Gastroesophageal sphincter (tissue), 4 donors: ENCODE measurements around the gene RAET1G. TPM values are rescaled to one million over a fixed set of nuclear protein-coding genes. Genes with fewer than 3 reads are reported as not detected.
A peak's percentile ranks its signal among the peaks of the same experiment; 100 is the strongest.

Source experiments
- ATAC-seq: fragments of 150-250 bp; one replicate; pipeline ENCODE4 v1.9.1; 2016; ENCODE audit warnings: mild to moderate bottlenecking, moderate library complexity
- H3K27ac ChIP-seq, 4 donors: fragments of 200-600 bp; sonication (generic) in 3 of 4; 1 replicate in 3 of 4; 2 replicates in 1 of 4; pipeline ENCODE4 v1.5.1; 2016 to 2019
- H3K27me3 ChIP-seq: fragments of 200-600 bp; sonication (generic); one replicate; pipeline ENCODE4 v1.5.1; 2019
- H3K36me3 ChIP-seq, 2 donors: fragments of 200-600 bp; sonication (generic); one replicate each; pipeline ENCODE4 v1.5.1; 2019; ENCODE audit warnings: control low read depth in 1 of 2
- H3K4me1 ChIP-seq, 3 donors: fragments of 200-600 bp; sonication (generic); 1 replicate in 2 of 3; 2 replicates in 1 of 3; pipeline ENCODE4 v1.5.1; 2016 to 2019; ENCODE audit warnings: control low read depth in 2 of 3
- H3K4me3 ChIP-seq, 2 donors: fragments of 200-600 bp; sonication (generic); one replicate each; pipeline ENCODE4 v1.5.1; 2019; ENCODE audit warnings: mild to moderate bottlenecking in 1 of 2, moderate library complexity in 1 of 2
- H3K9me3 ChIP-seq, 3 donors: fragments of 200-600 bp; sonication (generic); one replicate each; pipeline ENCODE4 v1.5.1; 2017 to 2019; ENCODE audit warnings: control low read depth in 2 of 3
- EP300 ChIP-seq: sonication (generic); formaldehyde crosslinking; IDR thresholded peaks from one replicate; pipeline ENCODE4 v1.6.1; 2017; ENCODE audit warnings: antibody characterized with exemption, mild to moderate bottlenecking
- POLR2A ChIP-seq, 2 donors: fragments of 450-650 bp; IDR thresholded peaks; one replicate each; pipeline ENCODE4 v1.6.1; 2017; ENCODE audit warnings: antibody characterized with exemption in 2 of 2, mild to moderate bottlenecking in 2 of 2, moderate library complexity in 1 of 2
- POLR2AphosphoS5 ChIP-seq: sonication (generic); formaldehyde crosslinking; IDR thresholded peaks from one replicate; pipeline ENCODE4 v1.6.1; 2017; ENCODE audit warnings: antibody characterized with exemption
- WGBS, 2 donors: methylation state at CpG; one replicate each; pipeline ENCODE4 v1.1.5; 2018; ENCODE audit warnings: low coverage in 1 of 2; 5-methylcytosine and 5-hydroxymethylcytosine counted together
- total RNA-seq, 4 donors: library from RNA; depleted of rRNA; stranded (reverse); fragments of >200 nt; gene quantifications; one replicate each; pipeline ENCODE4 v1.1.0, GENCODE V29; 2016
- TF ChIP-seq, protein P1 (sequence below), 4 experiments: fragments of 200-600 bp in 2 of 4; fragments of 450-650 bp in 2 of 4; sonication (generic) in 1 of 4; IDR thresholded peaks; one replicate each; pipeline ENCODE4 v1.5.1; 2017 to 2019; ENCODE audit warnings: antibody characterized with exemption in 4 of 4, mild to moderate bottlenecking in 2 of 4, moderate library complexity in 2 of 4

The RAET1G gene
- total RNA-seq, 4 donors from 2014 or later, result 1.4 TPM; not detected in 3

DNA sequence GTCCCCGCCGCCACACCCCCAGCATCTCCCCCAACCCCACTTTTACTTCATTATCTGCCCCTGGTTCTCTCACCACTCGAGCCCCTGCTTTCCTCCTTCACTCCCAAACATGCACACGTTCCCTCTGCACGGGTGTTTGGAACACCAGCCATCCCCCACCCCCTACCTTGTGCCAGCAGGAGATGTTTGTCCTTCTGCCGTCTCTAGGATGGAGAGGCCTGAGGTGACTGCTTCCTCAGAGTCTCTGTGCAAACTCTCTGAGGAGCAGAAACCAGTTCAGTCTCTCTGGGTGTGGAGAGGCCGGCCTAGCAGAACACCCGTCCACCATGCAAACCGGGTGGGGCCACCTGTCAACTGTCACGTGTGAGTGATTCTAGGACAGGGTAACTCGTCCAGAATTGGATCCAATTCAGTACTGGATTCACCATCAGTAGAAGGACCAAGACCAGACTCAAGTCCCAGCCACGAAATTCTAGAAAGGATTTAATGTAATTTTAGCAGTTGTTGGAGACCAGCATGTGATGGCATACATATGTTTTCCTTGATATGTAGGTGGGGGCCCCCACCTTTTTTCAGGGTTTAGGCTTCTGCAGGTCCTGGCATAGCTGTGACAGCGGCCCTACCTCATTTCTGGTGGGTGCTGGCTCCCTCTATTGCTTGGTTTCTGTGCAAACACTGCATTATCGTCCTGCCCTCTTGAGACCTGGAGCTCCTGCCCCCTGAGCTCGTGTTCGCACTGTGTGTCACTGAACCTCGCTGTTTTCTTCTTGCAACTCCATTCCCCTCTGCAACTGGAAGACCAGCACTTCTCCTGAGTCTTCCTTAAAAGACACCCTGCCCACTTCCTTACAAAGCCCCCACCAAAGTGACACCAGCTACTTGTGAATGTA is 24.8 kb downstream of the RAET1G start, which contains the start of gene RAET1E:
Gene RAET1E, minus strand, starts transcription at position 259 of the 890 bp plus-strand sequence. CDS start 7,212 bp downstream, outside the sequence.
- TF ChIP-seq EP300 (no peak), POLR2A (IDR thresholded peaks at IDR 0.05) (no peak), POLR2AphosphoS5 (no peak)
- TF ChIP-seq, protein P1, sequence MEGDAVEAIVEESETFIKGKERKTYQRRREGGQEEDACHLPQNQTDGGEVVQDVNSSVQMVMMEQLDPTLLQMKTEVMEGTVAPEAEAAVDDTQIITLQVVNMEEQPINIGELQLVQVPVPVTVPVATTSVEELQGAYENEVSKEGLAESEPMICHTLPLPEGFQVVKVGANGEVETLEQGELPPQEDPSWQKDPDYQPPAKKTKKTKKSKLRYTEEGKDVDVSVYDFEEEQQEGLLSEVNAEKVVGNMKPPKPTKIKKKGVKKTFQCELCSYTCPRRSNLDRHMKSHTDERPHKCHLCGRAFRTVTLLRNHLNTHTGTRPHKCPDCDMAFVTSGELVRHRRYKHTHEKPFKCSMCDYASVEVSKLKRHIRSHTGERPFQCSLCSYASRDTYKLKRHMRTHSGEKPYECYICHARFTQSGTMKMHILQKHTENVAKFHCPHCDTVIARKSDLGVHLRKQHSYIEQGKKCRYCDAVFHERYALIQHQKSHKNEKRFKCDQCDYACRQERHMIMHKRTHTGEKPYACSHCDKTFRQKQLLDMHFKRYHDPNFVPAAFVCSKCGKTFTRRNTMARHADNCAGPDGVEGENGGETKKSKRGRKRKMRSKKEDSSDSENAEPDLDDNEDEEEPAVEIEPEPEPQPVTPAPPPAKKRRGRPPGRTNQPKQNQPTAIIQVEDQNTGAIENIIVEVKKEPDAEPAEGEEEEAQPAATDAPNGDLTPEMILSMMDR (IDR thresholded peaks at IDR 0.05), result no peak
- peaks cover 15 to 39% (median 28%) of the 10 kb centered on the region in 3 donors for H3K4me1 ChIP-seq
- H3K27me3 ChIP-seq, result no peaks in the 10 kb centered on the region
- WGBS, 2 donors, result 77% methylated on average over 10 of the region's 17 CpGs; no CpG with 5 or more reads in 1 of the 2 donors
- ATAC-seq, result no peak
- H3K36me3 ChIP-seq, result no peaks in the 10 kb centered on the region
- H3K27ac ChIP-seq, result peak within 1 kb of the TSS; percentile 73 to 83 (median 75)
- H3K4me3 ChIP-seq, result peak within 1 kb of the TSS; percentile 37 to 41
- no peaks in the 10 kb centered on the region for H3K9me3 ChIP-seq

DNA sequence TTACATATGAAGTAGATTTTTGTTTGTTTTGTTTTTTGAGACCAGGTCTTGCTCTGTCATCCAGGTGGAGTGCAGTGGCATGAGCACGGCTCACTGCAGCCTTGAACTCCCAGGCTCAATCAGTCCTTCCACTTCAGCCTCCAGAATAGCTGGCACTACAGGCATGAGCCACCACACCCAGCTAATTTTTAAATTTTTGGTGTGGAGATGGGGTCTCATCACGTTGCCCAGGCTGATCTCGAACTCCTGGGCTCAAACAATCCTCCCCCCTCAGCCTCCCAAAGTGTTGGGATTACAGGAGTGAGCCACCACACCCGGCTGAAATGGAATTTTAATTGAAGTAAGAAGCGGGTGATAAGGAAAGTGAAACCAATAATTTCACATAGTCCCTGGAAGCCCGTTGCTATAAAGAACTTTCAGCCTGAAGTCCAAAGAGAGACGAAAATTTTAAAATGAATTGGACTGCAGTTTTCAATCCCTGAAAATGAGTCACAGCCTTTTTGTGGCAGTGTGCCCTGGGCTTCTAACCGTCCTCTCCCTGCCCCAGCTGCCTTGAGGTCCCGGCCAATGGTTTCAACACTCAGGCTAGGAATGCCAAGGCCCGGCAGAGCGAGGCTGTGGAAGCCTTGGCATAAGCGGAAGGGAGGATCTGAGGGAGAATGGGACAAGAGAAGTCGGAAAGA is 25.8 kb downstream of the RAET1G start:
- peak overlapping the region; percentile 37 to 41 for H3K4me3 ChIP-seq
- 20 to 36% methylated on average over 6 to 12 of the region's 13 CpGs for WGBS, 2 donors
- peaks cover 15 to 39% (median 28%) of the 10 kb centered on the region in 3 donors for H3K4me1 ChIP-seq
- no peaks in the 10 kb centered on the region for H3K36me3 ChIP-seq
- ATAC-seq, result peak; percentile 96
- H3K27ac ChIP-seq, result peak overlapping the region; percentile 73 to 83 (median 75)
- H3K27me3 ChIP-seq, result no peaks in the 10 kb centered on the region
- no peaks in the 10 kb centered on the region for H3K9me3 ChIP-seq
- TF ChIP-seq EP300, result no peak
- peak; percentile 87 for TF ChIP-seq POLR2AphosphoS5
- TF ChIP-seq, protein P1 (IDR thresholded peaks at IDR 0.05), result no peak

DNA sequence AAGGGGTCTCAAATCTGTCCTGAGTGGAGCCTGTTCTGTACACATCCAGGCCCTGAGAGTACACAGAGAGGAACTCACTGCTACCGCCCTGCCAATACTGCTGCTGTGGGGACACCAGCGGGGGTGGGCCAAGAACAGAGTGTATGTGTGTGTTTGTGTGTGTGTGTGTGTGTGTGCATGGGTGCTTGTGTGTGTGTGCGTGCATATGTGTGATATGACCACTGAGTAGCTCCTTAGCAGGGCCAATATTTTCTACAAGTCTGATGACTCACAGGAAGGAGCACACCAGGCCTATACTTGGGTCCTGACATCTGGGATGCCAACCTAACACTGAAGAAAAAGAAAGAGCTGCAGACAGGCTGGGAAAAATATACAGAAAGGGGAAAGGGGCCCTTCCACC is 26.4 kb downstream of the RAET1G start:
- TF ChIP-seq POLR2A (IDR thresholded peaks at IDR 0.05), result no peak
- no peak for TF ChIP-seq EP300
- no peak for TF ChIP-seq POLR2AphosphoS5
- TF ChIP-seq, protein P1 (IDR thresholded peaks at IDR 0.05), result no peak
- H3K36me3 ChIP-seq, result no peaks in the 10 kb centered on the region
- ATAC-seq, result no peak
- peaks cover 15 to 39% (median 28%) of the 10 kb centered on the region in 3 donors for H3K4me1 ChIP-seq
- H3K9me3 ChIP-seq, result no peaks in the 10 kb centered on the region
- 78% methylated on average over 3 of the region's 3 CpGs; no CpG with 5 or more reads in 1 of the 2 donors for WGBS, 2 donors
- H3K27me3 ChIP-seq, result no peaks in the 10 kb centered on the region
- H3K4me3 ChIP-seq, result no peak overlapping the region
- H3K27ac ChIP-seq, result peak overlapping the region in 3 of 4 donors; percentile 73 to 83 (median 76)

DNA sequence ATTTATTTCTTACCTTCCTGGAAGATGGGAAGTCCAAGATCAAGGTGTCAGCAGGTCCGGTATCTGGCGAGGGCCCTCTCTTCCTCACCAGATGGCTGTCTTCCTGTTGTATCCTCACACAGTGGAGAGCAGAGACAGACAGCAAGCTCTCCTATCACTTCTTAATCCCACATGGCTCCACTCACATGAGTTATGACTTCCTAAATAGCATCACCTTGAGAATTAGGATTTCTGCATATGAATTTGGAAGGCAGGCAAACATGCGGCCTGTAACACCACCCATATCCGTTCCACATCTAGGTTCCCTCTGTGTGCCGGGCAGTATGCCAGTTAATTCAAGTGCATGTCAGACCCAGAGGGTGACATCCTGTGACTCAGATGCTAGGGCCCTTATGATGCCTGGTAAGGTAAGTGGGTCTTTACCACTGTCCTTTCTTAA is 27.1 kb downstream of the RAET1G start:
- H3K4me3 ChIP-seq, result no peak overlapping the region
- no peaks in the 10 kb centered on the region for H3K36me3 ChIP-seq
- no peak for ATAC-seq
- WGBS, 2 donors, result 35 to 80% methylated on average over 4 of the region's 5 CpGs
- peaks cover 15 to 39% (median 28%) of the 10 kb centered on the region in 3 donors for H3K4me1 ChIP-seq
- H3K27me3 ChIP-seq, result no peaks in the 10 kb centered on the region
- TF ChIP-seq POLR2A (IDR thresholded peaks at IDR 0.05) (no peak), POLR2AphosphoS5 (no peak), EP300 (no peak)
- TF ChIP-seq, protein P1 (IDR thresholded peaks at IDR 0.05), result no peak
- H3K9me3 ChIP-seq, result no peaks in the 10 kb centered on the region
- peak overlapping the region in 3 of 4 donors; percentile 73 to 83 (median 76) for H3K27ac ChIP-seq
